Neural cell (in vitro differentiated cells): ENCODE measurements around the gene P2RX5. TPM values are rescaled to one million over a fixed set of nuclear protein-coding genes. Genes with fewer than 3 reads are reported as not detected.

Experiments
- H2AFZ ChIP-seq: fragments of 200-600, 300-800 bp; sonication (generic), shearing (Covaris generic); 2 replicates; pipeline ENCODE4 v1.6.0; 2014; ENCODE audit warnings: low read depth, mild to moderate bottlenecking, antibody characterized with exemption, low read length, moderate library complexity
- H3F3A ChIP-seq: fragments of 200-600 bp; shearing (Covaris generic); 2 replicates; pipeline ENCODE4 v1.6.1; 2016; ENCODE audit warnings: mild to moderate bottlenecking, moderate library complexity, mixed read lengths, antibody characterized with exemption, low read length; ENCODE audit not compliant: insufficient read depth, poor library complexity, severe bottlenecking
- H3K27ac ChIP-seq: fragments of 200-600, 300-800 bp; sonication (generic), shearing (Covaris generic); 2 replicates; pipeline ENCODE4 v1.5.1; 2014; ENCODE audit warnings: mild to moderate bottlenecking, low read length, moderate library complexity
- H3K27me3 ChIP-seq: fragments of 300-800, 200-600 bp; sonication (generic), shearing (Covaris generic); 2 replicates; pipeline ENCODE4 v1.6.0; 2014; ENCODE audit warnings: mild to moderate bottlenecking, low read depth, low read length, moderate library complexity; ENCODE audit not compliant: insufficient read depth
- H3K36me3 ChIP-seq: fragments of 300-800, 200-600 bp; sonication (generic), shearing (Covaris generic); 2 replicates; pipeline ENCODE4 v1.5.1; 2014; ENCODE audit warnings: mild to moderate bottlenecking, antibody characterized with exemption, low read length, moderate library complexity; ENCODE audit not compliant: insufficient read depth
- H3K4me2 ChIP-seq: fragments of 300-800, 200-600 bp; sonication (generic), shearing (Covaris generic); 2 replicates; pipeline ENCODE4 v1.6.0; 2014; ENCODE audit warnings: mild to moderate bottlenecking, low read length
- H3K4me3 ChIP-seq: fragments of 300-800, 200-600 bp; sonication (generic), shearing (Covaris generic); 2 replicates; pipeline ENCODE4 v1.5.1; 2014; ENCODE audit warnings: mild to moderate bottlenecking, low read length, moderate library complexity
- H3K79me2 ChIP-seq: fragments of 200-600 bp; shearing (Covaris generic); replicated peaks from 2 replicates; pipeline ENCODE4 v1.6.0; 2014; ENCODE audit warnings: mild to moderate bottlenecking, low read length, moderate library complexity; ENCODE audit not compliant: insufficient read depth
- H3K9ac ChIP-seq: fragments of 300-800, 200-600 bp; sonication (generic), shearing (Covaris generic); 2 replicates; pipeline ENCODE4 v1.6.1; 2016; ENCODE audit warnings: mild to moderate bottlenecking, low read length, mixed read lengths
- H3K9me2 ChIP-seq: fragments of 200-600 bp; shearing (Covaris generic); 2 replicates; pipeline ENCODE4 v1.6.1; 2016; ENCODE audit warnings: mild to moderate bottlenecking, low read length, mixed read lengths; ENCODE audit not compliant: insufficient read depth
- H3K9me3 ChIP-seq: fragments of 200-600, 300-800 bp; sonication (generic), shearing (Covaris generic); 2 replicates; pipeline ENCODE4 v1.6.1; 2016; ENCODE audit warnings: mild to moderate bottlenecking, mixed run types, low read length, moderate library complexity, mixed read lengths
- H4K20me1 ChIP-seq: fragments of 200-600 bp; shearing (Covaris generic); 2 replicates; pipeline ENCODE4 v1.6.1; 2016; ENCODE audit warnings: mild to moderate bottlenecking, mixed run types; ENCODE audit not compliant: insufficient read depth
- EP300 ChIP-seq: fragments of 450-650 bp; conservative IDR thresholded peaks from 2 replicates; pipeline ENCODE4 v1.6.1; 2014; ENCODE audit warnings: antibody characterized with exemption, mild to moderate bottlenecking, moderate library complexity; ENCODE audit not compliant: poor library complexity, severe bottlenecking
- EZH2 ChIP-seq: fragments of 200-600, 300-800 bp; shearing (Covaris generic), sonication (generic); IDR thresholded peaks from 2 replicates; pipeline ENCODE4 v1.6.1; 2014; ENCODE audit warnings: antibody characterized with exemption, low read length, borderline replicate concordance, mild to moderate bottlenecking; ENCODE audit not compliant: insufficient read depth, poor library complexity, severe bottlenecking
- MXI1 ChIP-seq: fragments of 450-650 bp; conservative IDR thresholded peaks from 2 replicates; pipeline ENCODE4 v1.6.1; 2014; ENCODE audit warnings: antibody characterized with exemption, mild to moderate bottlenecking; ENCODE audit not compliant: poor library complexity, severe bottlenecking
- POLR2AphosphoS5 ChIP-seq: IDR thresholded peaks from 2 replicates; pipeline ENCODE4 v1.6.1; 2012
- RAD21 ChIP-seq: fragments of 450-650 bp; conservative IDR thresholded peaks from 2 replicates; pipeline ENCODE4 v1.6.1; 2014; ENCODE audit warnings: antibody characterized with exemption, mild to moderate bottlenecking, moderate library complexity
- SMC3 ChIP-seq: fragments of 450-650 bp; conservative IDR thresholded peaks from 2 replicates; pipeline ENCODE4 v1.6.1; 2014; ENCODE audit warnings: antibody characterized with exemption, mild to moderate bottlenecking, moderate library complexity; ENCODE audit not compliant: poor library complexity
- TAF1 ChIP-seq: IDR thresholded peaks from 2 replicates; pipeline ENCODE4 v1.6.1; 2012; ENCODE audit warnings: low read depth
- polyA plus RNA-seq: library from polyadenylated mRNA; depleted of rRNA; stranded (reverse); fragments of >200 nt; gene quantifications from 2 replicates; pipeline ENCODE4 v1.2.3, GENCODE V29; 2014
- TF ChIP-seq, protein P1 (sequence below): IDR thresholded peaks from 2 replicates; pipeline ENCODE4 v1.6.1; 2012; ENCODE audit warnings: borderline replicate concordance
- TF ChIP-seq, protein P2 (sequence below): fragments of 450-650 bp; IDR thresholded peaks from 2 replicates; pipeline ENCODE4 v1.5.1; 2014; ENCODE audit warnings: antibody characterized with exemption, mild to moderate bottlenecking, moderate library complexity; ENCODE audit not compliant: poor library complexity, severe bottlenecking

P2RX5 gene
- polyA plus RNA-seq, 1 donor from 2014 or later: 7.0 TPM

DNA sequence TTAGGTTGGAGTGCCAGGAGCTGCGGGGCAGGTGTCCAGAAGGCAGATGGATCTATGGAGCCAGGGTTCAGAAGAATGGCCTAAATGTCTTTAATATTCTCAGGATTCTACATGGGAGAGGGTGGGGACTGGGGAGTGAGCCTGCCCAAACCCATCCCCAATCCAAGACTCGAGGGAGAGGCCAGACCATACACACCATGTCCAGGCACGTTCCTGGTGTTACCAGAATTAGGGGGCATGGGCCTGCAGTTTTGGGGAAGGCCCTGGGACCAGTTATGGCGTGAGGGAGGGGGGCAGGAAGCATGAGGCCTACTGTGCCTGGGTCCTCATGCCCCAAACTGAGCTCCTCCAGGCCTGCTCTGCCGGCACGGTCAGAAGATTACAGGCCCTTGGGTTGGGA is 29.4 kb downstream of the P2RX5 start:
- H3K36me3 ChIP-seq: no peaks in the 10 kb centered on the region
- H3K27me3 ChIP-seq: no peaks in the 10 kb centered on the region
- H3K9me3 ChIP-seq: no peaks in the 10 kb centered on the region
- no peak overlapping the region for H3K27ac ChIP-seq
- no peak for TF ChIP-seq EZH2
- TF ChIP-seq, protein P1, sequence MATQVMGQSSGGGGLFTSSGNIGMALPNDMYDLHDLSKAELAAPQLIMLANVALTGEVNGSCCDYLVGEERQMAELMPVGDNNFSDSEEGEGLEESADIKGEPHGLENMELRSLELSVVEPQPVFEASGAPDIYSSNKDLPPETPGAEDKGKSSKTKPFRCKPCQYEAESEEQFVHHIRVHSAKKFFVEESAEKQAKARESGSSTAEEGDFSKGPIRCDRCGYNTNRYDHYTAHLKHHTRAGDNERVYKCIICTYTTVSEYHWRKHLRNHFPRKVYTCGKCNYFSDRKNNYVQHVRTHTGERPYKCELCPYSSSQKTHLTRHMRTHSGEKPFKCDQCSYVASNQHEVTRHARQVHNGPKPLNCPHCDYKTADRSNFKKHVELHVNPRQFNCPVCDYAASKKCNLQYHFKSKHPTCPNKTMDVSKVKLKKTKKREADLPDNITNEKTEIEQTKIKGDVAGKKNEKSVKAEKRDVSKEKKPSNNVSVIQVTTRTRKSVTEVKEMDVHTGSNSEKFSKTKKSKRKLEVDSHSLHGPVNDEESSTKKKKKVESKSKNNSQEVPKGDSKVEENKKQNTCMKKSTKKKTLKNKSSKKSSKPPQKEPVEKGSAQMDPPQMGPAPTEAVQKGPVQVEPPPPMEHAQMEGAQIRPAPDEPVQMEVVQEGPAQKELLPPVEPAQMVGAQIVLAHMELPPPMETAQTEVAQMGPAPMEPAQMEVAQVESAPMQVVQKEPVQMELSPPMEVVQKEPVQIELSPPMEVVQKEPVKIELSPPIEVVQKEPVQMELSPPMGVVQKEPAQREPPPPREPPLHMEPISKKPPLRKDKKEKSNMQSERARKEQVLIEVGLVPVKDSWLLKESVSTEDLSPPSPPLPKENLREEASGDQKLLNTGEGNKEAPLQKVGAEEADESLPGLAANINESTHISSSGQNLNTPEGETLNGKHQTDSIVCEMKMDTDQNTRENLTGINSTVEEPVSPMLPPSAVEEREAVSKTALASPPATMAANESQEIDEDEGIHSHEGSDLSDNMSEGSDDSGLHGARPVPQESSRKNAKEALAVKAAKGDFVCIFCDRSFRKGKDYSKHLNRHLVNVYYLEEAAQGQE: no peak
- TF ChIP-seq MXI1: no peak
- TF ChIP-seq EP300: no peak
- TF ChIP-seq RAD21: no peak
- no peak for TF ChIP-seq TAF1
- TF ChIP-seq, protein P2, sequence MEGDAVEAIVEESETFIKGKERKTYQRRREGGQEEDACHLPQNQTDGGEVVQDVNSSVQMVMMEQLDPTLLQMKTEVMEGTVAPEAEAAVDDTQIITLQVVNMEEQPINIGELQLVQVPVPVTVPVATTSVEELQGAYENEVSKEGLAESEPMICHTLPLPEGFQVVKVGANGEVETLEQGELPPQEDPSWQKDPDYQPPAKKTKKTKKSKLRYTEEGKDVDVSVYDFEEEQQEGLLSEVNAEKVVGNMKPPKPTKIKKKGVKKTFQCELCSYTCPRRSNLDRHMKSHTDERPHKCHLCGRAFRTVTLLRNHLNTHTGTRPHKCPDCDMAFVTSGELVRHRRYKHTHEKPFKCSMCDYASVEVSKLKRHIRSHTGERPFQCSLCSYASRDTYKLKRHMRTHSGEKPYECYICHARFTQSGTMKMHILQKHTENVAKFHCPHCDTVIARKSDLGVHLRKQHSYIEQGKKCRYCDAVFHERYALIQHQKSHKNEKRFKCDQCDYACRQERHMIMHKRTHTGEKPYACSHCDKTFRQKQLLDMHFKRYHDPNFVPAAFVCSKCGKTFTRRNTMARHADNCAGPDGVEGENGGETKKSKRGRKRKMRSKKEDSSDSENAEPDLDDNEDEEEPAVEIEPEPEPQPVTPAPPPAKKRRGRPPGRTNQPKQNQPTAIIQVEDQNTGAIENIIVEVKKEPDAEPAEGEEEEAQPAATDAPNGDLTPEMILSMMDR: no peak
- TF ChIP-seq SMC3: no peak
- no peak for TF ChIP-seq POLR2AphosphoS5
- H4K20me1 ChIP-seq: no peaks in the 10 kb centered on the region
- no peak overlapping the region for H2AFZ ChIP-seq
- H3K4me2 ChIP-seq: no peak overlapping the region
- peak overlapping the region; percentile 100 for H3K4me3 ChIP-seq
- H3F3A ChIP-seq: no peaks in the 10 kb centered on the region
- peaks cover 30% of the 10 kb centered on the region for H3K79me2 ChIP-seq
- H3K9me2 ChIP-seq: no peaks in the 10 kb centered on the region
- H3K9ac ChIP-seq: no peak overlapping the region

DNA sequence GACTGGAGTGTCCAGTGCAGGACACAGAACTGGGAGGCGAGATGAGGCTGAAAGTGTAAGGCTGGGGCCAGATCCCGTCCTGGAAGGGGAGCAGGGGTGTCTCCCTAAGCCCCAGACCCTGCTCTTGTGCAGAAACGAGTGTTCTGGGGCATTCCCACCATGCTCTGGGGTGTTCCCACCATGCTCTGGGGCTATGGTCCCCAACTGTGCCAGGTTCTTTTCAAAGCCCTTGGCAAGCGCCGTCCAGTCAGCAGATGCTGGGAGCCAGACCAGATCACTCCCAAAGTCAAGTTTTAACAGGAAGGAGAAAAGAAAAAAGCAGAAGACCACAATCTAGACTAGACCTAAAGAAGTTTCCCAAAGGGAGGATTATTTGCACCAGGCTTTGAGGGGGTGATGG is 30.1 kb downstream of the P2RX5 start:
- peaks cover 30% of the 10 kb centered on the region for H3K79me2 ChIP-seq
- no peaks in the 10 kb centered on the region for H3K9me3 ChIP-seq
- no peak overlapping the region for H3K9ac ChIP-seq
- H2AFZ ChIP-seq: no peak overlapping the region
- no peaks in the 10 kb centered on the region for H3K36me3 ChIP-seq
- H3K4me2 ChIP-seq: no peak overlapping the region
- H3K9me2 ChIP-seq: no peaks in the 10 kb centered on the region
- H3K27me3 ChIP-seq: no peaks in the 10 kb centered on the region
- H3K4me3 ChIP-seq: no peak overlapping the region
- no peak overlapping the region for H3K27ac ChIP-seq
- H3F3A ChIP-seq: no peaks in the 10 kb centered on the region
- TF ChIP-seq MXI1 (no peak), EP300 (no peak), TAF1 (no peak), RAD21 (no peak), SMC3 (no peak), POLR2AphosphoS5 (no peak), EZH2 (no peak)
- TF ChIP-seq, protein P1: no peak
- TF ChIP-seq, protein P2: no peak
- no peaks in the 10 kb centered on the region for H4K20me1 ChIP-seq
